Lung (tissue), 12 donors: ENCODE results near the gene GP1BA. TPM values are rescaled to one million over a fixed set of nuclear protein-coding genes. Genes with fewer than 3 reads are reported as not detected.
A peak's percentile ranks its signal among the peaks of the same experiment; 100 is the strongest.

Source experiments
- ATAC-seq: fragments of 200-7000 bp; cut with Tn5 transposase; one replicate; pipeline ENCODE4 v1.9.1; 2020; ENCODE audit warnings: moderate number of reproducible peaks; ENCODE audit not compliant: insufficient read depth, low FRiP score
- DNase-seq, 3 donors: peaks; one replicate each; pipeline ENCODE4 v3.0.0-alpha.2; 2013 to 2017
- H3K27ac ChIP-seq, 2 donors: one replicate each; pipeline ENCODE4 v1.5.1; 2013; ENCODE audit warnings: mild to moderate bottlenecking in 2 of 2, moderate library complexity in 2 of 2, control low read depth in 1 of 2, inconsistent platforms in 1 of 2, low read depth in 1 of 2, low read length in 1 of 2
- H3K27me3 ChIP-seq, 3 donors: one replicate each; pipeline ENCODE4 v1.5.1; 2013; ENCODE audit warnings: low read length in 2 of 3; ENCODE audit not compliant: control insufficient read depth in 3 of 3, insufficient read depth in 3 of 3
- H3K36me3 ChIP-seq, 4 donors: one replicate each; pipeline ENCODE4 v1.5.1; 2013; ENCODE audit warnings: low read length in 4 of 4, mild to moderate bottlenecking in 1 of 4, moderate library complexity in 1 of 4; ENCODE audit not compliant: control insufficient read depth in 4 of 4, insufficient read depth in 4 of 4
- H3K4me1 ChIP-seq, 5 donors: one replicate each; pipeline ENCODE4 v1.5.1; 2013; ENCODE audit warnings: low read length in 5 of 5, mild to moderate bottlenecking in 2 of 5, moderate library complexity in 1 of 5; ENCODE audit not compliant: control insufficient read depth in 5 of 5, insufficient read depth in 5 of 5
- H3K4me3 ChIP-seq: one replicate; pipeline ENCODE4 v1.5.1; 2013; ENCODE audit warnings: mild to moderate bottlenecking, control low read depth, moderate library complexity
- H3K9ac ChIP-seq, 2 donors: one replicate each; pipeline ENCODE4 v1.5.1; 2013; ENCODE audit warnings: low read length in 2 of 2, control low read depth in 1 of 2; ENCODE audit not compliant: insufficient read depth in 1 of 2
- H3K9me3 ChIP-seq, 4 donors: one replicate each; pipeline ENCODE4 v1.5.1; 2013; ENCODE audit warnings: low read length in 3 of 4, mild to moderate bottlenecking in 1 of 4, moderate library complexity in 1 of 4; ENCODE audit not compliant: control insufficient read depth in 4 of 4, insufficient read depth in 3 of 4
- CTCF ChIP-seq: IDR thresholded peaks from 2 replicates; pipeline ENCODE4 v1.5.1; 2012; ENCODE audit warnings: mild to moderate bottlenecking; ENCODE audit errors: control extremely low read depth, extremely low read depth
- WGBS, 2 donors: extraction: QIAGEN DNeasy Blood & Tissue Kit; methylation state at CpG; one replicate each; pipeline ENCODE4 v1.1.7; 2013; 5-methylcytosine and 5-hydroxymethylcytosine counted together
- polyA plus RNA-seq, 2 donors: library from polyadenylated mRNA; stranded (reverse); fragments of 200-250 nt; gene quantifications; one replicate each; pipeline ENCODE4 v1.2.1, GENCODE V29; 2013
- total RNA-seq, 2 donors: library from RNA; depleted of rRNA in 1 of 2; stranded (reverse); fragments of >200 nt in 1 of 2; gene quantifications; one replicate each; pipeline ENCODE4 v1.2.1, GENCODE V29; 2014 to 2021
- donor health status: control.
- donor health status: control.
- donor health status: Bipolar disorder and iron deficiency.
- donor health status: healthy.
- donor health status: DM: yes; HTN: yes; CAD: no.

The GP1BA gene
- total and polyA plus RNA-seq, 4 donors: 0.18 to 1.4 (median 0.60) TPM

GRCh38 chr17:4973256-4974114, 41.4 kb downstream of the GP1BA start:
- WGBS, 2 donors: 88 to 91% methylated on average over 10 of the region's 10 CpGs
- H3K4me1 ChIP-seq: peaks cover 1 to 13% (median 8%) of the 10 kb centered on the region in 5 donors
- H3K27ac ChIP-seq: peak overlapping the region in 1 of 2 donors; percentile 69
- DNase-seq (no peak), ATAC-seq (no peak)
- H3K27me3 ChIP-seq: no peaks in the 10 kb centered on the region
- no peaks in the 10 kb centered on the region for H3K9me3 ChIP-seq
- H3K9ac ChIP-seq: no peak overlapping the region
- no peak for TF ChIP-seq CTCF
- peaks cover 13 to 60% (median 26%) of the 10 kb centered on the region in 4 donors for H3K36me3 ChIP-seq
- H3K4me3 ChIP-seq: no peak overlapping the region

- H3K27me3 ChIP-seq: no peaks in the 10 kb centered on the region
- 84 to 85% methylated on average over 9 of the region's 9 CpGs for WGBS, 2 donors
- H3K9ac ChIP-seq: no peak overlapping the region
- peaks cover 13 to 62% (median 31%) of the 10 kb centered on the region in 4 donors for H3K36me3 ChIP-seq
- TF ChIP-seq CTCF: no peak
- H3K4me1 ChIP-seq: peaks cover 0 to 9% (median 4%) of the 10 kb centered on the region in 5 donors
- H3K27ac ChIP-seq: peak overlapping the region in 1 of 2 donors; percentile 69
- no peak for DNase-seq
- no peak for ATAC-seq
- H3K4me3 ChIP-seq: no peak overlapping the region
- H3K9me3 ChIP-seq: no peaks in the 10 kb centered on the region
Observed at GRCh38 chr17:4974115-4974670, 42.1 kb downstream of the GP1BA start.

GRCh38 chr17:4978726-4979125, 46.6 kb downstream of the GP1BA start:
- H3K27ac ChIP-seq: no peak overlapping the region
- H3K4me3 ChIP-seq: no peak overlapping the region
- no peak for TF ChIP-seq CTCF
- no peak overlapping the region for H3K9ac ChIP-seq
- H3K27me3 ChIP-seq: no peaks in the 10 kb centered on the region
- peaks cover 14 to 45% (median 29%) of the 10 kb centered on the region in 4 donors for H3K36me3 ChIP-seq
- DNase-seq: no peak
- ATAC-seq: no peak
- peaks cover 2 to 6% (median 4%) of the 10 kb centered on the region in 5 donors for H3K4me1 ChIP-seq
- H3K9me3 ChIP-seq: no peaks in the 10 kb centered on the region
